H1 (cell line): Measurements from ENCODE around the gene OGFOD3. TPM values are rescaled to one million over a fixed set of nuclear protein-coding genes. Genes with fewer than 3 reads are reported as not detected.

Experiments used
- HDAC2 ChIP-seq, 2 experiments: fragments of 300-600 bp in 1 of 2; sonication (generic) in 1 of 2; IDR thresholded peaks; 2 replicates each; pipeline ENCODE4 v1.6.1; 2011 to 2012; ENCODE audit warnings: low read depth in 2 of 2, low read length in 2 of 2, mild to moderate bottlenecking in 2 of 2, moderate library complexity in 2 of 2, borderline replicate concordance in 1 of 2, inconsistent platforms in 1 of 2
- KDM4A ChIP-seq: IDR thresholded peaks from one replicate; pipeline ENCODE4 v1.7.1; 2012; ENCODE audit warnings: low read depth, mild to moderate bottlenecking, moderate library complexity, low read length, inconsistent platforms; ENCODE audit not compliant: severe bottlenecking
- POU5F1 ChIP-seq: IDR thresholded peaks from 2 replicates; pipeline ENCODE4 v1.6.1; 2011; ENCODE audit warnings: low read depth, mild to moderate bottlenecking, low read length, moderate library complexity
- SIRT6 ChIP-seq: IDR thresholded peaks from one replicate; pipeline ENCODE4 v1.7.1; 2012; ENCODE audit warnings: low read length, inconsistent platforms
- polyA plus RNA-seq, 7 experiments: library from polyadenylated mRNA; depleted of rRNA in 3 of 7; stranded (reverse) in 5 of 7; unstranded in 2 of 7; fragments of >200 nt in 5 of 7; fragments of 200-250 nt in 2 of 7; gene quantifications; 1 replicate in 5 of 7; 2 replicates in 1 of 7; 4 replicates in 1 of 7; pipeline versions ENCODE4 v1.2.1 to v1.2.3, GENCODE V29; 2011 to 2013; ENCODE audit warnings: missing spikeins in 2 of 7, mixed read lengths in 2 of 7
- total RNA-seq: library from RNA; stranded (reverse); fragmentation: NEBNext Ultra II Directional; extraction: Animal tissue kit (Norgen Biotek cat#: 25700); gene quantifications from 2 replicates; pipeline ENCODE4 v1.2.1, GENCODE V29; 2021
- TF ChIP-seq, protein P1 (sequence below): IDR thresholded peaks from 2 replicates; pipeline ENCODE4 v1.6.1; 2012; ENCODE audit warnings: inconsistent platforms

Gene OGFOD3
- total and polyA plus RNA-seq, 2 of the 8 experiments (the other 6 are each of a cell fraction or from before 2014, with no cell fraction given): 21.1 to 21.8 TPM

DNA sequence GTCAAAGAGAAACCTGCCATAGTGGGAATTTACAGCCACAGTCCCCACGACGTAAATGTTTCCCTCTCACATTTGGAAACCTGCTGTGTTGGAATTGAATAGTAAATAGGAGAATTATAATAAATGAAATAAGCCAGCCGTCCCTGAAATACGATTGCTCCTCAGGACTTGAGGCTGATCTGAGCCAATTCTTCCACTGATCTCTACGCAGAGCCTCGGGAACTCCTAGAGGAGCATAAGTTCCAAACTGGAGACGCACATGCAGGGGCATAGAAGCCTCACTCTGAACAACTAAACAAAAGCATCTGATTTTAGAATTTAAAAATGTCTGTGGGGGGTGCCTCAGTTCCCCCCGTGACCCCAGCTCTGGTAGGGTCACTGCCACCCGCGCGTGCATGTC is 69.5 kb downstream of the OGFOD3 start (continued):
- TF ChIP-seq HDAC2 (IDR thresholded peaks at IDR 0.05; ENCODE audit: borderline replicate concordance in 1 of 2, low read depth in 2 of 2, low read length in 2 of 2) (no peak), KDM4A (no peak), POU5F1 (no peak), SIRT6 (no peak)
- TF ChIP-seq, protein P1, sequence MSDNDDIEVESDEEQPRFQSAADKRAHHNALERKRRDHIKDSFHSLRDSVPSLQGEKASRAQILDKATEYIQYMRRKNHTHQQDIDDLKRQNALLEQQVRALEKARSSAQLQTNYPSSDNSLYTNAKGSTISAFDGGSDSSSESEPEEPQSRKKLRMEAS: no peak
